T-helper 9 cell (primary cell): ENCODE measurements around the gene MYOG.

Experiments
- DNase-seq: peaks from one replicate; pipeline ENCODE4 v3.0.0-alpha.2; 2020

The MYOG gene

GRCh38 chr1:203045821-203046594, 39.8 kb downstream of the MYOG start:
- DNase-seq: no peak

- DNase-seq: no peak
Observed at GRCh38 chr1:203045336-203045735, 40.5 kb downstream of the MYOG start.

GRCh38 chr1:203044546-203045250, 41.1 kb downstream of the MYOG start:
- no peak for DNase-seq

- no peak for DNase-seq
Observed at GRCh38 chr1:203043830-203044545, 41.8 kb downstream of the MYOG start.

GRCh38 chr1:203041351-203041932, 44.4 kb downstream of the MYOG start:
- no peak for DNase-seq

GRCh38 chr1:203040513-203041275, 45.1 kb downstream of the MYOG start:
- DNase-seq: no peak

GRCh38 chr1:203039609-203040512, 46.0 kb downstream of the MYOG start:
- DNase-seq: no peak

- peak; percentile 59 for DNase-seq
Observed at GRCh38 chr1:203038891-203039608, 46.8 kb downstream of the MYOG start.

GRCh38 chr1:203038217-203038741, 47.5 kb downstream of the MYOG start:
- DNase-seq: no peak

- DNase-seq: no peak
Observed at GRCh38 chr1:203037509-203038190, 48.2 kb downstream of the MYOG start.

GRCh38 chr1:203036537-203036936, 49.3 kb downstream of the MYOG start:
- DNase-seq: no peak

- DNase-seq: no peak
Observed at GRCh38 chr1:203036135-203036534, 49.7 kb downstream of the MYOG start.

GRCh38 chr1:203035111-203036000, 50.5 kb downstream of the MYOG start:
- DNase-seq: no peak

GRCh38 chr1:203034422-203035110, 51.2 kb downstream of the MYOG start:
- no peak for DNase-seq

GRCh38 chr1:203033917-203034316, 51.9 kb downstream of the MYOG start:
- DNase-seq: no peak

GRCh38 chr1:203033287-203033686, 52.5 kb downstream of the MYOG start:
- DNase-seq: no peak
